Adrenal gland (tissue), 12 donors: ENCODE measurements around the gene PANK1. TPM values are rescaled to one million over a fixed set of nuclear protein-coding genes. Genes with fewer than 3 reads are reported as not detected.
A peak's percentile ranks its signal among the peaks of the same experiment; 100 is the strongest.

Source experiments
- DNase-seq, 7 donors: peaks; one replicate each; pipeline ENCODE4 v3.0.0-alpha.2; 2019 to 2020
- H3K27ac ChIP-seq, 5 donors: fragments of 200-600 bp; sonication (generic) in 4 of 5; 1 replicate in 3 of 5; 2 replicates in 2 of 5; pipeline versions ENCODE4 v1.5.1 to v1.8.0; 2016 to 2020; ENCODE audit warnings: mild to moderate bottlenecking in 1 of 5
- H3K27me3 ChIP-seq: fragments of 200-600 bp; 2 replicates; pipeline ENCODE4 v1.8.0; 2021
- H3K36me3 ChIP-seq, 2 donors: fragments of 200-600 bp; replicated peaks in 1 of 2; 1 replicate in 1 of 2; 2 replicates in 1 of 2; pipeline versions ENCODE4 v1.5.1 to v1.8.0; 2018 to 2022
- H3K4me1 ChIP-seq, 2 donors: fragments of 200-600 bp; replicated peaks in 1 of 2; 1 replicate in 1 of 2; 2 replicates in 1 of 2; pipeline versions ENCODE4 v1.5.1 to v1.8.0; 2018 to 2021
- H3K4me3 ChIP-seq, 4 donors: fragments of 200-600 bp; sonication (generic) in 3 of 4; one replicate each; pipeline ENCODE4 v1.5.1; 2016 to 2018
- H3K9me3 ChIP-seq, 3 donors: fragments of 200-600 bp; sonication (generic) in 1 of 3; replicated peaks in 1 of 3; 1 replicate in 2 of 3; 2 replicates in 1 of 3; pipeline versions ENCODE4 v1.5.1 to v1.8.0; 2016 to 2021
- CTCF ChIP-seq, 6 experiments: fragments of 450-650 bp in 4 of 6; fragments of 200-600 bp in 2 of 6; sonication (generic) in 1 of 6; IDR thresholded peaks; 1 replicate in 5 of 6; 2 replicates in 1 of 6; pipeline versions ENCODE4 v1.5.1 to v1.8.0; 2016 to 2021; ENCODE audit warnings: antibody characterized with exemption in 6 of 6, mild to moderate bottlenecking in 2 of 6, moderate library complexity in 1 of 6
- POLR2A ChIP-seq, 2 donors: fragments of 450-650 bp; IDR thresholded peaks; one replicate each; pipeline ENCODE4 v1.6.1; 2017; ENCODE audit warnings: antibody characterized with exemption in 2 of 2, mild to moderate bottlenecking in 2 of 2, moderate library complexity in 1 of 2
- WGBS, 4 donors: extraction: QIAGEN DNeasy Blood & Tissue Kit in 2 of 4; methylation state at CpG; one replicate each; pipeline versions ENCODE4 v1.1.5 to v1.1.7; 2013 to 2017; 5-methylcytosine and 5-hydroxymethylcytosine counted together
- intact Hi-C, 2 donors: fragments of 100-400 bp; cut with DNase I; formaldehyde crosslinking; loops; one replicate each; pipeline versions ENCODE4 v1.14.1 to v1.15.0; 2022 to 2023
- polyA plus RNA-seq, 3 donors: library from polyadenylated mRNA; stranded (reverse); fragments of 200-250 nt in 2 of 3; fragments of 350-450 nt in 1 of 3; fragmentation: Illumina TruSeq in 1 of 3; extraction: RNeasy Lipid Tissue Mini Kit (QIAGEN cat#74804) in 1 of 3; gene quantifications; one replicate each; pipeline ENCODE4 v1.2.3, GENCODE V29; 2013 to 2014
- total RNA-seq, 9 donors: library from RNA; depleted of rRNA in 4 of 9; stranded (reverse); fragments of >200 nt in 4 of 9; fragments of 120-200 nt in 1 of 9; fragmentation: NEBNext Ultra II Directional in 1 of 9; extraction: Animal tissue kit (Norgen Biotek cat#: 25700) in 1 of 9; gene quantifications; one replicate each; pipeline versions ENCODE4 v1.1.0 to v1.2.4, GENCODE V29; 2013 to 2023
- donor health status: healthy with polysubstance abuse.
- donor health status: Bipolar disorder and iron deficiency.
- donor health status: DM: yes; HTN: yes; CAD: no.
- donor health status: DM: no; HTN: no; CAD: no.
- donor health status: DM: no; HTN: no; CAD: no.
- donor health status: DM: yes; HTN: yes; CAD: no.

PANK1 gene
- total and polyA plus RNA-seq, 12 donors: 1.1 to 21.3 (median 8.5) TPM

GRCh38 chr10:89592539-89592938 is 52.5 kb downstream of the PANK1 start:
- Histone ChIP-seq H3K4me3 (no peak overlapping the region), H3K27ac (peak overlapping the region in 1 of 5 donors; percentile 66), H3K9me3 (no peaks in the 10 kb centered on the region), H3K27me3 (no peaks in the 10 kb centered on the region), H3K4me1 (no peaks in the 10 kb centered on the region), H3K36me3 (no peaks in the 10 kb centered on the region)
- WGBS, 4 donors: 80 to 90% (median 87%) methylated on average over 3 of the region's 3 CpGs
- TF ChIP-seq CTCF (IDR thresholded peaks at IDR 0.05) (no peak), POLR2A (IDR thresholded peaks at IDR 0.05) (no peak)
- no peak for DNase-seq
- intact Hi-C loops: no loop called here

GRCh38 chr10:89591796-89592271 is 53.2 kb downstream of the PANK1 start:
- WGBS, 4 donors: 72 to 84% (median 82%) methylated on average over 3 of the region's 3 CpGs
- no peak for TF ChIP-seq CTCF (IDR thresholded peaks at IDR 0.05)
- no peak for TF ChIP-seq POLR2A (IDR thresholded peaks at IDR 0.05)
- no peaks in the 10 kb centered on the region for H3K36me3 ChIP-seq
- H3K4me1 ChIP-seq: no peaks in the 10 kb centered on the region
- H3K27ac ChIP-seq: peak overlapping the region in 2 of 5 donors; percentile 1 to 66
- intact Hi-C loops: no loop called here
- DNase-seq: peak in 6 of 7 donors; percentile 6 to 55 (median 26)
- no peak overlapping the region for H3K4me3 ChIP-seq
- no peaks in the 10 kb centered on the region for H3K9me3 ChIP-seq
- H3K27me3 ChIP-seq: no peaks in the 10 kb centered on the region

GRCh38 chr10:89591111-89591795 is 53.8 kb downstream of the PANK1 start:
- WGBS, 4 donors: 87 to 93% (median 92%) methylated on average over 5 of the region's 5 CpGs
- Histone ChIP-seq H3K27me3 (no peaks in the 10 kb centered on the region), H3K27ac (peak overlapping the region in 1 of 5 donors; percentile 55), H3K4me3 (no peak overlapping the region), H3K36me3 (no peaks in the 10 kb centered on the region), H3K4me1 (no peaks in the 10 kb centered on the region), H3K9me3 (no peaks in the 10 kb centered on the region)
- TF ChIP-seq POLR2A (IDR thresholded peaks at IDR 0.05) (no peak), CTCF (IDR thresholded peaks at IDR 0.05) (no peak)
- DNase-seq: no peak
- intact Hi-C loops: no loop called here

GRCh38 chr10:89590326-89590725 is 54.7 kb downstream of the PANK1 start:
- Histone ChIP-seq H3K4me1 (no peaks in the 10 kb centered on the region), H3K36me3 (no peaks in the 10 kb centered on the region), H3K9me3 (no peaks in the 10 kb centered on the region), H3K27me3 (no peaks in the 10 kb centered on the region), H3K27ac (no peak overlapping the region), H3K4me3 (no peak overlapping the region)
- intact Hi-C loops: no loop called here
- DNase-seq: no peak
- 81 to 88% (median 84%) methylated on average over 3 of the region's 3 CpGs for WGBS, 4 donors
- TF ChIP-seq CTCF (IDR thresholded peaks at IDR 0.05) (no peak), POLR2A (IDR thresholded peaks at IDR 0.05) (no peak)
